ENCODE measurements around the gene TTLL5. TPM values are rescaled to one million over a fixed set of nuclear protein-coding genes. Genes with fewer than 3 reads are reported as not detected.
A peak's percentile ranks its signal among the peaks of the same experiment; 100 is the strongest.

The TTLL5 gene
- total RNA-seq, 4 donors from 2014 or later = 36.3 to 61.8 (median 36.7) TPM

- 91 to 97% methylated on average over 1 of the region's 1 CpG for WGBS, 2 donors
- no peaks in the 10 kb centered on the region for H3K9me3 ChIP-seq
Measured at GRCh38 chr14:75993567-75994041, 332.6 kb downstream of the TTLL5 start.

GRCh38 chr14:75995372-75996041, 334.5 kb downstream of the TTLL5 start:
- H3K36me3 ChIP-seq = peaks cover 0 to 81% (median 0%) of the 10 kb centered on the region in 3 donors
- WGBS, 2 donors = 50 to 54% methylated on average over 17 of the region's 17 CpGs
- DNase-seq (ENCODE audit: low spot score in 2 of 2) = peak; percentile 17 to 32
- TF ChIP-seq POLR2A (IDR thresholded peaks at IDR 0.05) (no peak), EP300 (IDR thresholded peaks at IDR 0.05) (peak in 1 of 2 donors; percentile 39)
- no peaks in the 10 kb centered on the region for H3K27me3 ChIP-seq
- peak overlapping the region in 1 of 4 donors; percentile 14 for H3K4me3 ChIP-seq
- H3K27ac ChIP-seq = peak overlapping the region in 3 of 4 donors; percentile 8 to 69 (median 64)
- H3K9me3 ChIP-seq = no peaks in the 10 kb centered on the region
- H3K4me1 ChIP-seq = peaks cover 0 to 11% (median 0%) of the 10 kb centered on the region in 4 donors

More at GRCh38 chr14:75993567-75994041, 332.6 kb downstream of the TTLL5 start:
- TF ChIP-seq EP300 (IDR thresholded peaks at IDR 0.05) (no peak), POLR2A (IDR thresholded peaks at IDR 0.05) (no peak), CTCF (IDR thresholded peaks at IDR 0.05) (no peak)
- peaks cover 0 to 76% (median 0%) of the 10 kb centered on the region in 3 donors for H3K36me3 ChIP-seq
- no peaks in the 10 kb centered on the region for H3K27me3 ChIP-seq
- no peak for DNase-seq (ENCODE audit: low spot score in 2 of 2)
- no peak overlapping the region for H3K4me3 ChIP-seq
- no peak overlapping the region for H3K27ac ChIP-seq
- H3K4me1 ChIP-seq = peaks cover 0 to 25% (median 0%) of the 10 kb centered on the region in 4 donors

GRCh38 chr14:75996488-75996887, 335.4 kb downstream of the TTLL5 start:
- Histone ChIP-seq H3K27me3 (no peaks in the 10 kb centered on the region), H3K4me1 (peaks cover 0 to 11% (median 0%) of the 10 kb centered on the region in 4 donors), H3K4me3 (no peak overlapping the region), H3K27ac (no peak overlapping the region), H3K36me3 (peaks cover 0 to 86% (median 0%) of the 10 kb centered on the region in 3 donors), H3K9me3 (no peaks in the 10 kb centered on the region)
- TF ChIP-seq EP300 (IDR thresholded peaks at IDR 0.05) (no peak), CTCF (IDR thresholded peaks at IDR 0.05) (no peak), POLR2A (IDR thresholded peaks at IDR 0.05) (no peak)
- 78 to 88% methylated on average over 1 of the region's 1 CpG for WGBS, 2 donors
- no peak for DNase-seq (ENCODE audit: low spot score in 2 of 2)

GRCh38 chr14:75999511-76000190, 338.6 kb downstream of the TTLL5 start:
- Histone ChIP-seq H3K9me3 (peaks cover 0 to 10% (median 2%) of the 10 kb centered on the region in 4 donors), H3K27me3 (no peaks in the 10 kb centered on the region), H3K4me3 (no peak overlapping the region), H3K36me3 (peaks cover 0 to 91% (median 0%) of the 10 kb centered on the region in 3 donors), H3K4me1 (peaks cover 0 to 8% (median 0%) of the 10 kb centered on the region in 4 donors), H3K27ac (peak overlapping the region in 1 of 4 donors; percentile 14)
- no peak for DNase-seq (ENCODE audit: low spot score in 2 of 2)
- TF ChIP-seq CTCF (IDR thresholded peaks at IDR 0.05) = no peak
- no peak for TF ChIP-seq EP300 (IDR thresholded peaks at IDR 0.05)
- TF ChIP-seq POLR2A (IDR thresholded peaks at IDR 0.05) = no peak
- 68 to 69% methylated on average over 6 of the region's 6 CpGs for WGBS, 2 donors

DNA sequence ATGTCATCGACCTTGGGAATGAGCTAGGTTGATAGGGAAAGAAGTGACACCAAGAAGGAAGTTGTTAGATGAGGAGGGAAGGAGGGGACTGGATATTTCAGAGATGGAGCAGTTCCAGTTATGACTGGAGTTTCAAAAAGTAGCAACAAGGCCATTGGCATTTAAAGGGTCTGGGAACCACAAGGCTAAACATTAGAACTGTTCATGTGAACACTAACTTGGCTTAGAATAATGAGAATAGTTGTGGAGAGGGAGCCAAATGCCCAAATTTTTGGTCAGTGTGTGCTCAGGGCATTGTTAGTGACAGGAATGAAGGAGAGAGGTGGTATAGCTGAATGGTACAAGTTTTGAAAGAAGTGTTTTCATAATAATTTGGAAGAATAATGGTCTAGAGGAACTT, 341.3 kb downstream of the TTLL5 start:
- no peaks in the 10 kb centered on the region for H3K27me3 ChIP-seq
- peaks cover 0 to 93% (median 0%) of the 10 kb centered on the region in 3 donors for H3K36me3 ChIP-seq
- no peak for DNase-seq (ENCODE audit: low spot score in 2 of 2)
- H3K4me1 ChIP-seq = no peaks in the 10 kb centered on the region
- H3K4me3 ChIP-seq = no peak overlapping the region
- WGBS, 2 donors = 95 to 100% methylated on average over 1 of the region's 1 CpG
- H3K9me3 ChIP-seq = peaks cover 0 to 19% (median 5%) of the 10 kb centered on the region in 4 donors
- no peak overlapping the region for H3K27ac ChIP-seq
- no peak for TF ChIP-seq CTCF (IDR thresholded peaks at IDR 0.05)
- TF ChIP-seq POLR2A (IDR thresholded peaks at IDR 0.05) = no peak
- no peak for TF ChIP-seq EP300 (IDR thresholded peaks at IDR 0.05)

Other genes starting within 250 kb of the TTLL5 start
- 100 to 1,000 TPM in 2 of 4 donors, 10 to 100 TPM in 2; 82.3 to 147 (median 106) TPM for gene JDP2, start 233.2 kb upstream of the TTLL5 start, total RNA-seq
- gene BATF, start 138.8 kb upstream of the TTLL5 start, total RNA-seq = 10 to 100 TPM in 1 of 4 donors, 1 to 10 TPM in 2, not detected in 1; 3.8 to 11.1 (median 6.3) TPM
- 10 to 100 TPM; 65.9 to 86.1 (median 74.4) TPM for gene FLVCR2, start 82.6 kb upstream of the TTLL5 start, total RNA-seq
- gene ERG28, start 370 bp upstream of the TTLL5 start, total RNA-seq = 1 to 10 TPM; 4.5 to 7.6 (median 5.1) TPM

All from tibial nerve (tissue), 4 donors.